WI38 (cell line): ENCODE measurements around the gene TEAD1.

Experiments
- H3K4me3 ChIP-seq: 2 replicates; pipeline ENCODE4 v1.5.1; 2011; ENCODE audit warnings: low read depth, mild to moderate bottlenecking, control low read depth, low read length
- TF ChIP-seq, protein P1 (sequence below): IDR thresholded peaks from 2 replicates; pipeline ENCODE4 v1.5.1; 2012; ENCODE audit warnings: low read depth, mild to moderate bottlenecking, control low read depth, low read length

TEAD1 gene

DNA sequence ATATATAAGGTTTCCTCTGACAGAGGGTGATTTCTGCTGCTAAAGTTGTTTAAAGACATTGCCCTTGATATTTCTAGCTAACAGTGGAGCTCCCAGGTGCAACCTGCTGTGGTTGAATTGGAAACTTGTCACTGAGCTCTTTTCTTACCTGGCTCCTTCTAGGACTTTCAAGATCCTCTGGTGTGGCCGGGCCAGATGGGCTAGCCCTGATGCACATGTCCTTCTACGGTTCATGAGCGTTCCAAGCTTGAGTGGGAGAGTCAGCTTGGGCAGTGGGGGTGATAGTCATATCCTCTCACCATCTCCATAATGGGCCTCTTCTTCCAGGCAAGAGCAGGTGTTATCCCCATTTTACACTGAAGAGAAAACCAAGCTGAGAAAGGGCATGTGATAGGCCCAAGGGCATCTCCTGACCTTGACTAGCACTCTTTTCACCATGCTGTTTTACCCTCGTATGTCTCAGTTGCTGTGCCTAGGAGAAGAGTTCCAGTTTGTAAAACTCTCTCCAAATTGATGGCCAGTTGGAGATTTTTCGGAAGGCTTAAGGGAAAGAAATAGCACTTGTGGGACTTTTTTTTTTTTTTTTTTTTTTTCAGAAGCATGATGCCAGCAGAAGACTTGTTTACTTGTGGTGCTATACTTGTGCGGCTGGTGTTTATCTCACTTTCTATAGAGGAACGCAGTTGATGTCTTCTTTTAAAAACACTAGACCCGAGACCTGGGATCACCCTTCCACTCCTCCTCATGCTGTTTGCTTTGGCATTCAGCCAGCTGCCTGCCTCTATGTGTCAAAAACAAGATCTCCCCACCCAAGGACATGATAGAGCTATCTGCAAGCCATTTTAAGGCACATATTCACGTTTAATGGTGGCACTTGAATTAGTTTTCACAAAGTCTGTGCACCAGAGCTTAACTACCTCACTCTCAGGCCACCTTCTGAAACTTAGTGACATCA lies 32.6 kb downstream of the TEAD1 start:
- TF ChIP-seq, protein P1, sequence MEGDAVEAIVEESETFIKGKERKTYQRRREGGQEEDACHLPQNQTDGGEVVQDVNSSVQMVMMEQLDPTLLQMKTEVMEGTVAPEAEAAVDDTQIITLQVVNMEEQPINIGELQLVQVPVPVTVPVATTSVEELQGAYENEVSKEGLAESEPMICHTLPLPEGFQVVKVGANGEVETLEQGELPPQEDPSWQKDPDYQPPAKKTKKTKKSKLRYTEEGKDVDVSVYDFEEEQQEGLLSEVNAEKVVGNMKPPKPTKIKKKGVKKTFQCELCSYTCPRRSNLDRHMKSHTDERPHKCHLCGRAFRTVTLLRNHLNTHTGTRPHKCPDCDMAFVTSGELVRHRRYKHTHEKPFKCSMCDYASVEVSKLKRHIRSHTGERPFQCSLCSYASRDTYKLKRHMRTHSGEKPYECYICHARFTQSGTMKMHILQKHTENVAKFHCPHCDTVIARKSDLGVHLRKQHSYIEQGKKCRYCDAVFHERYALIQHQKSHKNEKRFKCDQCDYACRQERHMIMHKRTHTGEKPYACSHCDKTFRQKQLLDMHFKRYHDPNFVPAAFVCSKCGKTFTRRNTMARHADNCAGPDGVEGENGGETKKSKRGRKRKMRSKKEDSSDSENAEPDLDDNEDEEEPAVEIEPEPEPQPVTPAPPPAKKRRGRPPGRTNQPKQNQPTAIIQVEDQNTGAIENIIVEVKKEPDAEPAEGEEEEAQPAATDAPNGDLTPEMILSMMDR, result no peak

DNA sequence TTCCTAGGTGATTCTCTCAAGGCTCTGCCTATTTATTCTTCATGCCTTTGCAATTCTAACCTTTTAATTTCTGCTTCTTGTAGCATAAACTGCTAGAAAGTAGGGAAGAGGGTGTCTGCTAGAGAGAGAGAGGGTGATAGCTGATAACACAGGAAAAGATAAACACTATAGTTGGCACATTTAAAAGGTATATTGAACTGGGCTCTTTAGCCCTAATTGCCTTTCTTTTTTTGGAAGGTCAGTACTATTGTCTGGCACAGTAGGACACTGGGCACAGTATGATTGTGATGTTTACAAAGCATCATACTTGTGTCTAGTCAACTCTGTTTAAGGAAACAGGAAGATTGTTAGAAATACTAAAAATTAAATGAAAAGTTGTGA lies 33.3 kb downstream of the TEAD1 start:
- TF ChIP-seq, protein P1, result no peak
- H3K4me3 ChIP-seq, result no peak overlapping the region

More for the DNA sequence above, 32.6 kb downstream of the TEAD1 start:
- H3K4me3 ChIP-seq, result no peak overlapping the region

DNA sequence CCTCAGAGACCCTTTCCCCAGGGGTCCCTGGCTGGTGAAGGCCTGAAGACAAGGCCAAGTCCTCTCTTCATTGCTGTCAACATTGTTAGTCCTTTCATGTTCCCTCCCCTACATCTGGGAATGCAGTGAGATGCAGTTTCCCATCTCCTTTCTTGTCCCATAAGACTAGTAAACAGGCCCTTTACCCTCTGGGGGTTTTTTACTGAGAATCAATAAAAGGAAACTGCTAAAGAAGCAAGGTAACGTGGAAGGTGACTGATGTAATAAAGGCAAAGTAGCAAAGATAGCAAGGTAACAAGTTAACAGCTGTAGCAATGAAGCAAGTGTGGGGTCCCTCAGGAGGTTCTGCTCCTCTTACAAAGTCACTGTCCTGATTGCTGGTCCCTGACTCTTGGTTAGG lies 37.3 kb downstream of the TEAD1 start:
- H3K4me3 ChIP-seq, result no peak overlapping the region
- TF ChIP-seq, protein P1, result no peak

DNA sequence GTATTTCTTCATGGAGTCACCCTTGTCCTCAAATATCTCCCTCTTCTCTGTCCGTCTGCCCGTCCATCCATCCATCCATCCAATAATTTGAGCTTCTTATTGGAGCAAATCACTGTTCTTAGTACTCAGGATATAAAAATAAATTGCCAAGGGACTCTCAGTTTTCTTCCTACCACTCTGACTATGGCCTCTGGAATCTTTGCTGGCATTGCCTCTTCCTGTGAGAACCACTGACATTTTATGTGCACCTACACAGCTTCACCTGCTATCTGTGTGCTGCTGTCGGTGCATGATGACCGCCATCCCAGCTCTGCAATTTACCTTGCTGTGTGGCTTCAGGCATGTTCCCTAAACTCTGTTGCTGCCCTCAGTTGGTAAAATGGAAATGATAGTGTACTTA lies 37.9 kb downstream of the TEAD1 start:
- TF ChIP-seq, protein P1, result no peak
- no peak overlapping the region for H3K4me3 ChIP-seq

DNA sequence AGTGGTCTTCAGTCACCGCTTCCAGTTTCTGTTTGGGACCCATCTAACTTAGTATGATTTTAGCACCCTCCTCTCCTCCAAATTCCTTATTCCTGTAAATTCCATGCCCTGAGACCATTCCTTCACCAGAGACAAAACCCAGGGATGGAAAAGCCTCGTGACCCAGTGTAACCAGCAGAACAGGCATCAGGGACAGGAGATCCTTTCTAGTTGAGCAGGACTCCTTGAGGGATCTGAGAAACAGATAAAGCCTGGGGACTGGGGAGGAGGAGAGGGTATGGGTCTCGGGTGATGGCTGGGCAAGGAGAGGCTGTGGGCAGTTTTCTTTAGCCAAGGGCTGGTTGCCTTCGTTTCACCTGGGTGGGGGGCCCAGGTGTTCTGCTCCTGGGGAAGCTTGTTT lies 40.9 kb downstream of the TEAD1 start:
- TF ChIP-seq, protein P1, result no peak
- no peak overlapping the region for H3K4me3 ChIP-seq

DNA sequence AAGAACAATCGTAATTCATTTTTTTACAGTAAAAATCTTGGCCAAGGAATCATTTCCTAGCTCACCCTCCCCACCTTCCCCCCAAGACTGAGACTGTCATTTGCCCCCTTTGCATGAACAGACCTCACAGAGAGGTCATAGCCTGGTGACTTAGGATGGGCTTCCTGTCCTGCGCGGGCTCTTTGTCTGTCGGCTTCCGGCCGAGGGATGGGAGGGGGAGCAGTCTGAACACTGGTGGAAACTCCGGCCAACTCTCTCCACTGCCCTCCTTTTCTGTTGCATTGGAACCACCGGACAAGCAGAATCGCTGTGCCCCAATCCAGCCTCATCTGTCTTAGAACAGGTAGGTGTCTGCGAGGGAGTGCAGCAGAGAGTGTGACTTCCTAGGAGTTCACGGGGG lies 41.7 kb downstream of the TEAD1 start:
- TF ChIP-seq, protein P1, result no peak
- H3K4me3 ChIP-seq, result no peak overlapping the region

DNA sequence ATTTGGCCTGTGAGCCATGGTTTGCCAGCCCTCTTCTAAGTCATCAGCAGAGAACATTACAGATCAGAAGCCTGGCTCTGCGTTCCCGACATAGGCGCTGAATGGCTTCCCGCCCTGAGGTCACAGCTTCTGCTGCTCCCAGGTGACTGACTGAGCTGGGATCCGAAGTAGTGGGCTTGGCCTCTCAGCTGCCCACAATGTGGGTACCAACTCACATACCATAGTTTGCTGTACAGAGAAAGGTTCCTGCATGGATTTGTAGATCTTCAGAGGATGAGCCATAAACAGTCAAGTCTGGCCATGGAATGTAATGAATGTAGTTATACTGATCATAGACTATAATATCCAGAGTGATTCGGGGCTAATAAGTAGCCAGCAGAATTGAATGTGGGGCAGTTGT lies 42.6 kb downstream of the TEAD1 start:
- TF ChIP-seq, protein P1, result no peak
- H3K4me3 ChIP-seq, result no peak overlapping the region
